AG20443 (cell line): ENCODE measurements around the gene CABP1.

ENCODE experiments used
- DNase-seq: peaks from one replicate; pipeline ENCODE4 v3.0.0; 2012; ENCODE audit warnings: low spot score, mixed read lengths

CABP1 gene

GRCh38 chr12:120631097-120631496 lies 9.3 kb upstream of the CABP1 start:
- no peak for DNase-seq

- DNase-seq: peak; percentile 78
Observed at GRCh38 chr12:120640861-120641833, 721 bp downstream of the CABP1 start.

GRCh38 chr12:120642121-120642520 lies 1.7 kb downstream of the CABP1 start:
- DNase-seq: no peak

GRCh38 chr12:120642826-120643225 lies 2.4 kb downstream of the CABP1 start:
- no peak for DNase-seq

GRCh38 chr12:120643574-120643973 lies 3.1 kb downstream of the CABP1 start:
- no peak for DNase-seq

- DNase-seq: no peak
Observed at GRCh38 chr12:120646044-120646443, 5.6 kb downstream of the CABP1 start.

GRCh38 chr12:120647375-120647755 lies 6.9 kb downstream of the CABP1 start:
- no peak for DNase-seq

GRCh38 chr12:120649442-120650232 lies 9.2 kb downstream of the CABP1 start:
- DNase-seq: no peak

GRCh38 chr12:120650233-120650690 lies 9.8 kb downstream of the CABP1 start:
- no peak for DNase-seq

GRCh38 chr12:120651821-120652220 lies 11.4 kb downstream of the CABP1 start:
- no peak for DNase-seq

- no peak for DNase-seq
Observed at GRCh38 chr12:120652656-120653435, 12.4 kb downstream of the CABP1 start.

- DNase-seq: no peak
Observed at GRCh38 chr12:120653611-120654010, 13.2 kb downstream of the CABP1 start.

GRCh38 chr12:120654656-120655055 lies 14.2 kb downstream of the CABP1 start:
- DNase-seq: no peak

GRCh38 chr12:120656008-120656407 lies 15.6 kb downstream of the CABP1 start:
- no peak for DNase-seq

GRCh38 chr12:120658286-120659150 lies 18.1 kb downstream of the CABP1 start:
- no peak for DNase-seq

GRCh38 chr12:120659151-120659525 lies 18.7 kb downstream of the CABP1 start:
- no peak for DNase-seq

- no peak for DNase-seq
Observed at GRCh38 chr12:120661432-120661831, 21.0 kb downstream of the CABP1 start.

- DNase-seq: no peak
Observed at GRCh38 chr12:120662879-120663278, 22.5 kb downstream of the CABP1 start.

GRCh38 chr12:120663741-120664140 lies 23.3 kb downstream of the CABP1 start:
- no peak for DNase-seq

- no peak for DNase-seq
Observed at GRCh38 chr12:120666571-120667390, 26.4 kb downstream of the CABP1 start.
